ENCODE results near the gene UBTF.
A peak's percentile ranks its signal among the peaks of the same experiment; 100 is the strongest.

Gene UBTF

DNA sequence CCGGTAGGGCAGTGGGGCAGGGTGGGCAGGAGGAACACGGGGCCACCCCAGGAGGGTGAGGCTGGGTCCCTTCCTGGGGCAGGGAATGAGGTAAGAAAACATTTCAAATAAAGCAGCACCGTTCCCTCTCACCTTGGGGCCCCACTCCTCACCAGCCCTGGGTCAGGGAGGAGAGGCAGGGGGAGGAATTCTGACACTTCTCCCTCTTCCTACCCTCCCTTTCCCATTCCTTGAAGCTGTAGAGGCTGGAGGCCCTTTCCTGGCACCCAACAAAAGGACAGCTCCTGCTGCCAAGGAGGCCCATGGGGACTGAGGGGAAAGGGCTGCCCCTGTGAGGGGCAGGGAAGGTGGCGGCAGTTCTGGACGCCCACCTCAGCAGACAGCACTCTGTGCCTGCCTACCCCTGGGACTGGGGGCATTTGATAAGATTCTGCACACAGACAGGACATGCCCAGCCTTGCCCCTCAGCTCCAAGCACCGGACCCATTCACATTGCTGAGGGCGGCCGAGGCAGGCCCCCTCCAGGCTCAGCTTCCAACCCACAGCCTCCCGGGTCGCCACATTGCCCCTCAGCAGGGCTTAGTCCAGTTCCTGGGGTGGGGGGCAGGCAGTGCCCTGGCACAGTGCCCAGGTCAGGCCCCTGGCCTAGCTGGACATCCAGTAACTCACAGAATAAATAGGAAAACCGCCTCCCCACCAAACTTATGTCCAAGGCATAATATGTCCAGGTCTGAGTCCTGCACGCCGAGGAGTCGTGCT lies 26.0 kb downstream of the UBTF start:
- no peak for DNase-seq

DNA sequence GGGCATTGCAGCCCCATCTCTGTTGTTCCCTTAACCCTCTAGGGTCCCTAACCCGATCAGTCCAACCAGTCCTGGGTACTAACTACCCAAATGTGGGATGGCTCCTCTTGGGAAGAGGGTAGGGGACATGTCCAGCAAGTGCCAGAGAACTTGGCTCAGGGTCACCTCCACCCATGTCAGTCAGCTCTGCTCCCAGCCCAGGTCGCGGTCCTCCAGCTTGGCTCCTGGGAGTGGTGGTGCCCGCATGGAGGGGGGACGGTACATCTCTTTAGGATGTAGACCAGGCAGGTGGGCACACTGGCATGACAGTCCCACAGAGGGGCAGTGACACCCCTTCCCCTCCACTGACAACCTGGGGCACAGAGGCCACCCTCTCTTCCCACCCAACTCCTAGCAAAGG lies 26.7 kb downstream of the UBTF start:
- DNase-seq = no peak

DNA sequence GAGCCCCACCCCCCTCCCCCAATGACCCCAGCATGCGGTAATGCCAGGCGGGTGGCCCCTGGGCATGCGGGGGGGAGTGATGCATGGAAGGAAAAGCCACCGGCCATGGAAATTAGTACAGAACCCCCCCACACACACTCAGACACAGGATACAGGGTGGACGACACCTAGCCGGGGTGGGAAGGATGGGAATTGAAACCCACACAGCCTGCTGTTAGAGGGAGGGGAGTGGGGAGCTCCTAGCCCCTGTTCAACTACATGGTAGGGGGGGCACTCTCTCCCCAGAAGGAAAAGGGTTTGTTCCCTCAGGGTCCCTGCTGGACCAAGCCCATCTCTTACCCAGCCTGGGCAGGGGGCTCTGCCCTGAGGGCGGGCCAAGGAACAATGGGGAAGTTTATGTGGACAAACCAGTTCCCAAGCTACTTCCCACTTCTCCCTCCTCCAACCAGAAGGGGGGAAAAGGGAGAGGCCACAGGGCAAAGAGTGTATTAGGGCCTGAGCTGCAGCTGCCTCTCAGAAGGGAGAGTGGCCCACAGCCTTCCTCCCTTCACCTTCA lies 27.5 kb downstream of the UBTF start:
- no peak for DNase-seq

DNA sequence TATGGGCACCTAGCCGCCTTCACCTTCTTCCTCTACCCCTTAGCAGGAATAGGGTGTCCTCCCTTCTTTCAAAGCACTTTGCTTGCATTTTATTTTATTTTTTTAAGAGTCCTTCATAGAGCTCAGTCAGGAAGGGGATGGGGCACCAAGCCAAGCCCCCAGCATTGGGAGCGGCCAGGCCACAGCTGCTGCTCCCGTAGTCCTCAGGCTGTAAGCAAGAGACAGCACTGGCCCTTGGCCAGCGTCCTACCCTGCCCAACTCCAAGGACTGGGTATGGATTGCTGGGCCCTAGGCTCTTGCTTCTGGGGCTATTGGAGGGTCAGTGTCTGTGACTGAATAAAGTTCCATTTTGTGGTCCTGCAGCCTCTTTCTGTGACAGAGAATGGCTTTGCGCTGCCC lies 28.1 kb downstream of the UBTF start:
- no peak for DNase-seq

DNA sequence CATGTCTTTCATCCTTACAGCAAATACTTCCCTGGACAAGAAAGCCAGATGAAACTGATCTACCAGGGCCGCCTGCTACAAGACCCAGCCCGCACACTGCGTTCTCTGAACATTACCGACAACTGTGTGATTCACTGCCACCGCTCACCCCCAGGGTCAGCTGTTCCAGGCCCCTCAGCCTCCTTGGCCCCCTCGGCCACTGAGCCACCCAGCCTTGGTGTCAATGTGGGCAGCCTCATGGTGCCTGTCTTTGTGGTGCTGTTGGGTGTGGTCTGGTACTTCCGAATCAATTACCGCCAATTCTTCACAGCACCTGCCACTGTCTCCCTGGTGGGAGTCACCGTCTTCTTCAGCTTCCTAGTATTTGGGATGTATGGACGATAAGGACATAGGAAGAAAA lies 29.0 kb downstream of the UBTF start:
- DNase-seq = no peak

DNA sequence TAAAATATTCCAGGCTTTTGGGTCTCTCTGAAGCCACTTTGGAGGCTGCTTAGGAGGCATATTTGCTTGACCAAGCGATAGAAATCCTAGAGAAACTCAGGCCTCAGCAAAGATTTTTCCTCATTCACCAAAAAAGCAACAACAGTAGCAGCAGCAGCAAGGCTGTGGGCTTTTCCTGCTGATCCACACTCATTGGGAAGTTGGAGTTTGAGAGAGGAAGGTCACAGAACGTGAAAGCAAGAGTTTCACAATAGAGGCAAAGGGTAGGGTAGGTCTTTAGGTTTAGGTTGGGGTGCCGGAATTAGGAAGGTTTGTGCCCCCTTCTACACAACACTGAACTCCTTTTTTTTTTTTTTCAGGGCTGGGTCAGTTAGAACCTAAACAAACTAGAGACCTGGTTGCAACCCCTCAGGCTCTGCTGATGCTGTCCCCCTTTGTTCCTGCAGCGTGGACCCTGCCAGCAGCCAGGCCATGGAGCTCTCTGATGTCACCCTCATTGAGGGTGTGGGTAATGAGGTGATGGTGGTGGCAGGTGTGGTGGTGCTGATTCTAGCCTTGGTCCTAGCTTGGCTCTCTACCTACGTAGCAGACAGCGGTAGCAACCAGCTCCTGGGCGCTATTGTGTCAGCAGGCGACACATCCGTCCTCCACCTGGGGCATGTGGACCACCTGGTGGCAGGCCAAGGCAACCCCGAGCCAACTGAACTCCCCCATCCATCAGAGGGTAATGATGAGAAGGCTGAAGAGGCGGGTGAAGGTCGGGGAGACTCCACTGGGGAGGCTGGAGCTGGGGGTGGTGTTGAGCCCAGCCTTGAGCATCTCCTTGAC lies 30.7 kb downstream of the UBTF start:
- no peak for DNase-seq

DNA sequence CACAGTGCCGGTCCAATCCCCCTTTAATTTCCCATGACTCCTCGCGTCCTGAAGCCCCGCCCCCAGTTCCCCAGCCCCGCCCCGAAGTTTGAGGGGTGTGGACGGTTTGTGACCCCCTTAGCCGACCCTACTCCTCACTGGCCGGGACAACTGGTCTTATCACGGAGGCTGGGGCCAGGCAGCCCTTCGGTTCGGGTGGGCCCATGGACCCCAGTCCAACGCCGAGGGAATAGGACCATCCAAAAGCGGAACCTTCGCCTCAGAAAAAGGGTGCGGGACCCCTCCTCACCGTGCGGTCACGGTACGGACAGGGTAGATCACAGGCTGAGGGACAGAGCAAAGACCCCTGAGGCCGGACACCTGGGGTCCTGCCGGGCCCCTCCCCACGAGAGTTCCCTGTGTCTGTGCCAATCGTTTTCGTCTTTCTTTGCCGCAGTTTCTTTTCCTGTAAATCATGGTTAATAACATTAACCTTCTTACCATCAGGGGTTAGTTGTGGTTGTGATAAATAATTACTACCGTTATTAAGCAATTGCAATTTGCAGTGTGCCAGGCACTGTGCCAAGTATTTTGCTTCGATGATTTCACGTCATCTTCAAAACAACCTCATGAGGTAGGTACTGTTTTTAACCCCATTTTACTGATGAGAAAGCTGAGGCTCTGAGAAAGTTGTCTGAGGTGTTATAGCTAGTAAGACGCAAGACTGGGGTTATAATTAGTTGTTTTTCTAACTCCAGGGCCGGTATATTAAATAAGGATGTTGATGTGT lies 32.2 kb downstream of the UBTF start:
- no peak for DNase-seq

DNA sequence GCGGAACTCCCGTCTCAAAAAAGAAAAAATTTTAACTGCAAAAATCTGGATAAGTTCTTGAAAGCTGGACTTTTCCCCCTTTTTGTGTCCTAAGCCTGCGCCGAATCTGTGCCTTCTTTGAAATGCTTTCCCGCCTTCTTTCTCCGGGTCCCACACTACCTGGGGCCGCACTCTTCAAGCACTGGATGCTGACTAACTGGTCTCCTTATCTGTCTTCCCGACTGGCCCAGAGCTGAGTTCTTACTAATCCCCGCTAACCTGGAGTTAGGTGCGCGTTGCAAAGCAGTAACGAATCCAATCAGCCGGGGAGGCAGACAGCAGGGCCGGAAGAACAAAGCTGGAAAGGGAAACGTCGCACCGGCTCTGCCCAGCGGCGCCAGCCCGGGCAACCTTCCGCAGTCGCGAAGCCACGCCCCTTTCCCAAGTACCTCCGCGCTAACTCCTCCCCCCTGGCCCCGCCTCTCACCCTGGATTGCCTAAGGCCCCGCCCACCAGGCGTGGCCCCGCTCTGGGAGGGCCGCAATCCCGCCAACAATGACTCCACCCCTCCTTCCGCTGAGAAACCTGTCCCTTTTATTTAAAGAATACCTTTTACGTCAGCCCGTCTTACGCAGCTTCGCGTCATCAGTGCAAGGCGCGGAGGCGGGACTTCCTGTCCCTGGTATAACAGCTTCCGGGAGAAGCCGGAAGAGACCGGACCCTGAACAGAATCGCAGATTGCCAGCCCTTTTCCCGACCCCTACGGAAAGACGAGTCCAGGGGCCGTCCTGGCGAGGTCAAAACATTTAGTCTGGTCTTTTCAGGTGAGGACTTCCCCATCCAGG lies 33.0 kb downstream of the UBTF start, which contains the start of gene TMUB2:
TSS of gene TMUB2 (plus strand) at position 666 of the 824 bp plus-strand sequence. CDS start 737 bp downstream, outside the sequence.
- DNase-seq = peak; percentile 99

DNA sequence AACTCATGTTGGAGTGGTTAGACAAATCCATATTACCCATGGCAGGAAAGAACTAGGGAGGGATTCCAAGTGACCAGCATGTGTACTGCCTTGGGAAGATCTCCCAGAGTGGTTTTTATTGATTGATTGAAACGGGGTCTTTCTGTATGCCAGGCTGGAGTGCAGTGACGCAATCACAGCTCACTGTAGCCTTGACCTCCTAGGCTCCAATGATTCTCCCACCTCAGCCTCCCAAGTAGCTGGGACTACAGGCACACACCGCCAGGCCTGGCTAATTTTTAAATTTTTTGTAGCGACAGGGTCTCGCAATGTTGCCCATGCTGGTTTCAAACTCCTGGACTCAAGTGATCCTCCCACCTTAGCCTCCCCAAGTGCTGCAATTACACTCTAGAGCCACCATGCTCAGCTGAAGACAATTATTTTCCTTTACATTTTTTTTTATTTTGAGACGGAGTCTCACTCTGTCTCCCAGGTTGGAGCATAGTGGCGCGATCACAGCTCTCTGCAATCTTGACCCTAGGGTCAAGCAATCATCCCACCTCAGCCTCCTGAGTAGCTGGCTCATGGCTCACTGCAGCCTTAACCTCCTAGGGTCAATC lies 35.2 kb downstream of the UBTF start:
- no peak for DNase-seq

DNA sequence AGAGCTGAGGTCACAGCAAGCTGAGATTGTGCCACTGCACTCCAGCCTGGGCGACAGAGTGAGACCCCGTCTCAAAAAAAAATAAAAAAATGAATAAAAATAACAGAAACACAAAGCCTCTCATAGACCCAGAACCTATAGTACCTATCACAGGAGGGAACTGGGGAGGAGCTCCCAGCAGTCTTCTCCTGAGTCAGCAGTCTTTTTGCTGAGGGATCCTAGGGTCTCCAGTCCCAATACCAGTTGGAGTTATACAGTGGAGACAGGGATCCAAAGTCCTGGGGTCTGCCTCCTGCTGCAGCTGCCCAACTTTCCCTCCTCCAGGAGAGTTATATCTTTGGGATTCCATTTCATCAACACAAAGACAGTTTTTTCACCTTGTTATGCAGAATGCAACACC lies 36.5 kb downstream of the UBTF start:
- no peak for DNase-seq

DNA sequence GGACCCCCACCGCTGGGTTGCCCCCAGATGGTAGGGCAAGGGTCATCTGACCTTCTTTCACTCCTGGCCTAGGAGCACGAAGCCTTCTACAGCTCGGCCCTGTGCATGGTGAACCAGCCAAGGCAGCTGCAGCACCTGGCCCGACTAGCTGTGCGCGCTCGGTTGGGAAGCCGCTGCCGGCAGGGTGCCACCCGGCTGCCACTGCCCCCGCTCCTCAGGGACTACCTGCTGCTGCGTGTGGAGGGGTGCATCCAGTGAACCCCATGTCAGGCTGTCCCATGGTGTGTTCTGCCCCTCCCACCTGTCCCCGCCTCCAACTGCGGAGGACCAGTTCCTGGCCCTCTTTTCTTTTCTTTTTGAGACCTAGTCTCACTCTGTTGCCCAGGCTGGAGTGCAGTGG lies 41.3 kb downstream of the UBTF start:
- DNase-seq = no peak

DNA sequence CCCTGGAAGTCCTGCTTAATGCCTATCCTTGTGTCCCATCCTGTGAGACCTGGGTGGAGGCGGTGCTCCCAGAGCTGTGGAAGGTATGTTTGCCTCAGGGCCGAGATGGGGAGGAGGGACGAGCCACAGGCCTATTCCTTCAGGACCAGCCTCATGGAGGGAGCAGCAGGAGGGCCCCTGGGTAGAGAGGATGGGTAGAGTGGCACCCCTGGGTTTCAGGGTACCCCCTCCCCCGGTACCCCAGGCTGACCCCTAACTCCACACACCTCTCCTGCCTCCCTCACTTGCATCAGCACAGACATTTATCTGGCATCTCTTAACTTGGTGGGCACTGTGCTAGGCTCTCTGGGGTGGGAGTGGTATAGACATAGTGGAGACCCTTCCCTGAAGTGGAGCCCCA lies 41.8 kb downstream of the UBTF start:
- no peak for DNase-seq

DNA sequence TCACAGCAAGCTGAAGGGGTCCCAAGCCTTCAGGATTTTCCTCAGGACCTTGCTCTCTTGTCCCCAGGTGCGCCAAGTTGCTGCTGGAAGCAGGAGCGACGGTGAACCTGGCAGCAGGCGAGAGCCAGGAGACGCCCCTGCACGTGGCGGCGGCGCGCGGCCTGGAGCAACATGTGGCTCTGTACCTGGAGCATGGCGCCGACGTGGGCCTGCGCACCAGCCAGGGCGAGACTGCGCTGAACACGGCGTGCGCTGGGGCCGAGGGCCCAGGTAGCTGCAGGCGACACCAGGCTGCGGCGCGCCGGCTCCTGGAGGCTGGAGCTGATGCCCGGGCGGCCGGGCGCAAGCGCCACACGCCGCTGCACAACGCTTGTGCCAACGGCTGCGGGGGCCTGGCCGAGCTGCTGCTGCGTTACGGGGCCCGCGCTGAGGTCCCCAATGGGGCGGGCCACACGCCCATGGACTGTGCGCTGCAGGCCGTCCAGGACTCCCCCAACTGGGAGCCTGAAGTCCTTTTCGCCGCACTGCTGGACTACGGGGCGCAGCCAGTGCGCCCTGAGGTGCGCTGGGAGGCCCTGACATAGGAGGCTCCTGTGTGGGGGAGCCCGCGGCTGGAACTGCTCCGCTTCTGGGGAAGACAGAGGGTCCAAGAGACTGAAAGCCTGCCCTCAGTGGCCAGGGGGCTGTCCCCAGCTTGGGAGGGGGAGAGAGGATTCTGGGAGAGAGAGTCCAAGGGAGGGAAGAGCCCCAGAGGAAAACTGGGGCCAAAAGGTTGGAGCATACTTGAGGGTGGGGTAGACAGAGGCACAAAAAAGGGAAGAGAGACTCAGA lies 42.6 kb downstream of the UBTF start:
- DNase-seq = no peak

DNA sequence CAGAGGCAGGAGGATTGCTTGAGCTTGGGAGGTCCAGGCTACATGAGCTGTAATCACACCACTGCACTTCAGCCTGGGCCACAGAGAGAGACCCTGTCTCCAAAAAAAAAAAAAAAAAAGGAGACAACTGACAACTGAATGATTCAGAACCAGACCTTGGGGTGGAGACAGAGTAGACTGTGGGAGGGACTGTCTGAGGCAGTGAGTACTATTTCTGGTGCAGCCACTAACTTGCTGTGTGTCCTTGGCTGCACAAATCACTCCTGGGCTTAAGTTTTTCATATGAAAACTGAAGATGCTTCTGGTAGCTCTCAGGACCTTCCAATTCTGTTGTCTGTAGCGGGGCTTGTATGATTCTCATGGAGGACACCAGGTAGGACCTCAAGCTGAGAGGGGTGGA lies 43.2 kb downstream of the UBTF start:
- DNase-seq = no peak

DNA sequence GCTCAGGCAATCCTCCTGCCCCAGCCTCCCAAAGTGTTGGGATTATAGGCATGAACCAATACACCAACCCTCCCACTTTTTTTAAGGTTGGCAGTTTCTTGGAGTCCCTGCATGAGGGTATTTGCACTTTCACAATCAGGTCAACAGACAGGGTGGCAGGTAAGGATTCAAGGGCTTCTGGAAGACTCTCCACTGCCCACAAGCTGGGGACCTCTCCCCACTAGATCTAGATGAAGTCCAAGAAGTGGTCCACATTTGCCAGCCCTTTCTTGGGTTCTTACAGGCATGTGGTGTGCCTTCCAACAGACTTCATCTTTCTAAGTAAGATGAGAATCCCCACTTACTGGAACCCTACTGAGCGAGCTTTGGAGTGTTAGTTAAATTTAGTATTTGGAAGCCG lies 45.0 kb downstream of the UBTF start:
- no peak for DNase-seq

DNA sequence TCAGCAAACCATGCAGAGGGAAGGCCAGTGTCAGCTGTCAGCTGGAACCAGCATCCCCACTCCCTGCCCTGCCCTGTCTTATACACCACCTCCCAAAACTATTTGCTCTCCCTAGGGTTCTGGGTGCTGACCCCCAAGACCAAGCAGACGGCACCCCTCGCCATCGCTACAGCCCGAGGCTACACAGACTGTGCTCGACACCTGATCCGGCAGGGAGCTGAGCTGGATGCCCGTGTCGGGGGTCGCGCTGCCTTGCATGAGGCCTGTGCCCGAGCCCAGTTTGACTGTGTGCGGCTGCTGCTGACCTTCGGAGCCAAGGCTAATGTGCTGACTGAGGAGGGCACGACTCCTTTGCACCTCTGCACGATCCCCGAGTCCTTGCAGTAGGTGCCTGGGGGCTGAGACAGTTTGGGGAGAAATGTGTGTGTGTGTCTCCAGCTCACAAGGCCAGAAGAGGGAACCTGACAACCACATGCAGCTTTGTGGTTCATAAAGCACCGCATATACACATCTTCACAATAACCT lies 47.5 kb downstream of the UBTF start:
- no peak for DNase-seq

DNA sequence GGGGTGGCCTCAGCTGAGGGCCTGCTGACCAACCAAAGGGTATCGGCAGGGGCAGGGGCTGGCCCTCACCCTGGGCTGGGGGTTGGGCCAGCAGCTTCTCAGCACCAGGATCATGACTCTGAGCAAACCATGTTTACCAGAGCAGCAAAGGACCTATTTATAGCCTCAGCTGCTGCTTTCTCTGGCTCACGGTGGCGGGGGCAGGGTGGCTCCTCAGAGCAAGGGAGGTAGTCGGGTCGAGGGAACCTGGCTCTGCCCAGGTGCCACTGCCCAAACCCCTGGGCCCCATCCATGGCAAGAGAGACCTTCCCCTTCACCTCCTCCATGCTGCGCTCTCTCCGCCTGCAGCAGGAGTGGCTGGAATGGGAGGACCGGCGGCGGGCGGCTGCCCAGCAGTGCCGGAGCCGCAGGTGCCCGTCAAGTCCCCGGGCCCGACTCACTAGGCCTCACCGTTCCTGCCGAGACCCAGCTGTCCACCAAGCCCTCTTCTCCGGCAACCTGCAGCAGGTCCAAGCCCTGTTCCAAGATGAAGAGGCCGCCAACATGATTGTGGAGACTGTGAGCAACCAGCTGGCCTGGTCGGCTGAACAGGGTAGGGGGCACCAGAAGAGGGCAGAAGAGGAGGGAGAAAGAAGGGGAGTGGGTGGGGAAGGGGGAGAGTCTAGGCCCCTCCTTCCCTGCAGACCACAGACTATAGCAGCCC lies 48.8 kb downstream of the UBTF start, which contains the start of gene ASB16:
TSS of gene ASB16 (plus strand) at position 206 of the 703 bp plus-strand sequence. CDS start at position 292, 86 bp downstream.
- DNase-seq = peak; percentile 27

DNA sequence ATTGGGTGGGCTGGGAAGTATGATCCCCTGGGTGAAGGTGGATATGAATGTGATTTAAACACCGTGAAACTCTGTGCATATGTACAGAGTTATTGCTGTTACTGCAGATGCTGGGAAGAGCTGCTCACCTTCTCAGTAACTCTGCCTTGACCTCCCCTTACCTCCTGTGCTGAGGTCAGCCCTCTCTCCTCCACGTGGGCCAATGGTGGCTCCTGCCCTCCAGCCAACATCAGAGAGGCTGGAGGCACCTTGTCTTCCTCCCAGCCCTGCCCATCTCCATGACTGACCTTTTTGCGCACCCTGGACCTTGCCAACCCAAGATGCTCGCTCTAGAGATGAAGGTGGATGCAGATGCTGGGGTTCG lies 49.4 kb downstream of the UBTF start:
- DNase-seq = no peak

DNA sequence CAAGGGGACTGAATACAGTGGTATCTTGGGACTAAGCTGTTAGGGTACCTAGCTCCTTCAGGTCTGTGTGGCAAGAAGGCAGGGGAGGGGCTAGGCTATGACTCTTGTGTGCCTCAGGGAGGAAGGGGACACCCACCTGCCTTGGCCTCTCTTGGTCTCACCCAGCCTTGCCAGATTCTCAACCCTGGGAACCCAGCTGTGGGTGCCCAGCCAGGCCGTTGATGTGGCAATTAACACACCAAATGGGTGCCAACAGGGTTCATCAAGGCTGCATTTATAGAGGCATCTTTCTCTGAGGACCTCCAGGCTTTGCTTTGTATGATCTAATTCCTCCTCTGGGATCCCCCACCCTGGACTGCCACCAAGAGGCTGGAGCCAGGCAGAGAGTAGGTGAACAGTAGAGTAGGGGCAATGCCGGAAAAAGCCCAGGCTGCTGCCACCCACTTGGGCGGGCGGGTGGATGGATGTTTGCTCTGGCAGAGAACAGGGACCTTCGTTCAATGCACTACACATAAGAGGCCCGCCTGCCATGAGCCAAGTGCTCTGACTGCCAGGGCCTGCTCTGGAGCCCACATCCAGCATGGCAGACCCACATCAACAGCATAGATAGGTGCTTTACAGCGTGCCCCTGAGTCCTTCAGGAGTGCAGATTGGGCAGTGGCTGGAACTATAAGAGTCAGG lies 52.2 kb downstream of the UBTF start:
- DNase-seq = no peak

All from NCI-H2227 treated with DMSO at 0.1 percent for 48 hours (cell line).